OCI-LY1 (cell line): ENCODE results near the gene NLRC3.

Experiments used
- H2AFZ ChIP-seq: fragments of 200-600 bp; sonication (generic), shearing (Covaris generic); 2 replicates; pipeline ENCODE4 v1.6.0; 2014; ENCODE audit warnings: antibody characterized with exemption, mild to moderate bottlenecking, low read length
- H3F3A ChIP-seq: fragments of 200-600 bp; sonication (generic), shearing (Covaris generic); 2 replicates; pipeline ENCODE4 v1.6.0; 2014; ENCODE audit warnings: mild to moderate bottlenecking, antibody characterized with exemption, low read length, moderate library complexity; ENCODE audit not compliant: insufficient read depth
- H3K27ac ChIP-seq: fragments of 200-600 bp; sonication (generic); 2 replicates; pipeline ENCODE4 v1.5.1; 2014; ENCODE audit warnings: low read length, mixed run types, mild to moderate bottlenecking, low read depth; ENCODE audit not compliant: poor library complexity, severe bottlenecking
- H3K27me3 ChIP-seq: fragments of 200-600 bp; sonication (generic); 2 replicates; pipeline ENCODE4 v1.6.0; 2014; ENCODE audit warnings: antibody characterized with exemption, mild to moderate bottlenecking, low read length, moderate library complexity; ENCODE audit not compliant: insufficient read depth
- H3K36me3 ChIP-seq: fragments of 200-600 bp; sonication (generic); 2 replicates; pipeline ENCODE4 v1.6.1; 2014; ENCODE audit warnings: mild to moderate bottlenecking, antibody characterized with exemption, low read length, moderate library complexity, mixed read lengths; ENCODE audit not compliant: insufficient read depth
- H3K4me1 ChIP-seq: fragments of 200-600 bp; sonication (generic); 2 replicates; pipeline ENCODE4 v1.5.1; 2014; ENCODE audit warnings: mild to moderate bottlenecking, low read length, moderate library complexity; ENCODE audit not compliant: insufficient read depth, severe bottlenecking
- H3K4me2 ChIP-seq: fragments of 200-600 bp; sonication (generic), shearing (Covaris generic); 2 replicates; pipeline ENCODE4 v1.6.1; 2014; ENCODE audit warnings: low read length
- H3K4me3 ChIP-seq: fragments of 200-600 bp; sonication (generic); 2 replicates; pipeline ENCODE4 v1.5.1; 2014; ENCODE audit warnings: low read length, low read depth, mild to moderate bottlenecking, mixed read lengths; ENCODE audit not compliant: poor library complexity, severe bottlenecking
- H3K79me2 ChIP-seq: fragments of 200-600 bp; shearing (Covaris generic); 2 replicates; pipeline ENCODE4 v1.6.1; 2016; ENCODE audit warnings: mixed run types, low read length, mixed read lengths; ENCODE audit not compliant: insufficient read depth
- H3K9ac ChIP-seq: fragments of 200-600 bp; sonication (generic), shearing (Covaris generic); 2 replicates; pipeline ENCODE4 v1.6.1; 2014; ENCODE audit warnings: mild to moderate bottlenecking, low read length, mixed read lengths
- H3K9me2 ChIP-seq: fragments of 200-600 bp; sonication (generic), shearing (Covaris generic); 2 replicates; pipeline ENCODE4 v1.6.1; 2014; ENCODE audit warnings: low read depth, mild to moderate bottlenecking, low read length, mixed read lengths
- H3K9me3 ChIP-seq: fragments of 200-600 bp; shearing (Covaris generic); 2 replicates; pipeline ENCODE4 v1.6.1; 2014; ENCODE audit warnings: low read length, mixed read lengths
- H4K20me1 ChIP-seq: fragments of 200-600 bp; sonication (generic), shearing (Covaris generic); 2 replicates; pipeline ENCODE4 v1.6.0; 2016; ENCODE audit warnings: mild to moderate bottlenecking, low read length; ENCODE audit not compliant: insufficient read depth
- EZH2 ChIP-seq: fragments of 200-600 bp; sonication (generic), shearing (Covaris generic); IDR thresholded peaks from 2 replicates; pipeline ENCODE4 v1.8.0; 2017; ENCODE audit warnings: borderline replicate concordance, mixed run types, mild to moderate bottlenecking, antibody characterized with exemption, low read length, moderate library complexity, mixed read lengths
- TF ChIP-seq, protein P1 (sequence below): fragments of 200-600 bp; sonication (generic), shearing (Covaris generic); IDR thresholded peaks from 2 replicates; pipeline ENCODE4 v1.5.1; 2017; ENCODE audit warnings: mild to moderate bottlenecking, antibody characterized with exemption, low read length, moderate library complexity, mixed read lengths

NLRC3 gene

GRCh38 chr16:3569851-3570250 is 7.4 kb downstream of the NLRC3 start:
- Histone ChIP-seq H3K79me2 (0 out of 2 replicates have a peak, but pooled peaks cover 3% of the 10 kb centered on the region), H3K9me3 (no peaks in the 10 kb centered on the region; the same call in 1 of the 2 replicates)
- TF ChIP-seq EZH2 = no peak
- TF ChIP-seq, protein P1, sequence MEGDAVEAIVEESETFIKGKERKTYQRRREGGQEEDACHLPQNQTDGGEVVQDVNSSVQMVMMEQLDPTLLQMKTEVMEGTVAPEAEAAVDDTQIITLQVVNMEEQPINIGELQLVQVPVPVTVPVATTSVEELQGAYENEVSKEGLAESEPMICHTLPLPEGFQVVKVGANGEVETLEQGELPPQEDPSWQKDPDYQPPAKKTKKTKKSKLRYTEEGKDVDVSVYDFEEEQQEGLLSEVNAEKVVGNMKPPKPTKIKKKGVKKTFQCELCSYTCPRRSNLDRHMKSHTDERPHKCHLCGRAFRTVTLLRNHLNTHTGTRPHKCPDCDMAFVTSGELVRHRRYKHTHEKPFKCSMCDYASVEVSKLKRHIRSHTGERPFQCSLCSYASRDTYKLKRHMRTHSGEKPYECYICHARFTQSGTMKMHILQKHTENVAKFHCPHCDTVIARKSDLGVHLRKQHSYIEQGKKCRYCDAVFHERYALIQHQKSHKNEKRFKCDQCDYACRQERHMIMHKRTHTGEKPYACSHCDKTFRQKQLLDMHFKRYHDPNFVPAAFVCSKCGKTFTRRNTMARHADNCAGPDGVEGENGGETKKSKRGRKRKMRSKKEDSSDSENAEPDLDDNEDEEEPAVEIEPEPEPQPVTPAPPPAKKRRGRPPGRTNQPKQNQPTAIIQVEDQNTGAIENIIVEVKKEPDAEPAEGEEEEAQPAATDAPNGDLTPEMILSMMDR = no peak

GRCh38 chr16:3566990-3567389 is 10.2 kb downstream of the NLRC3 start:
- Histone ChIP-seq H2AFZ (no peak overlapping the region), H3K9me3 (no peaks in the 10 kb centered on the region; the same call in 1 of the 2 replicates), H3K9ac (no peak overlapping the region), H3K79me2 (0 out of 2 replicates have a peak, but pooled peaks cover 3% of the 10 kb centered on the region), H3K27ac (no peak overlapping the region), H3K9me2 (no peaks in the 10 kb centered on the region), H3K4me2 (no peak overlapping the region), H4K20me1 (no peaks in the 10 kb centered on the region), H3F3A (no peaks in the 10 kb centered on the region), H3K27me3 (no peaks in the 10 kb centered on the region), H3K36me3 (peaks cover 15% of the 10 kb centered on the region), H3K4me1 (no peaks in the 10 kb centered on the region), H3K4me3 (no peak overlapping the region)
- TF ChIP-seq, protein P1 = no peak
- TF ChIP-seq EZH2 = no peak

More at GRCh38 chr16:3569851-3570250, 7.4 kb downstream of the NLRC3 start:
- Histone ChIP-seq H3K9me2 (no peaks in the 10 kb centered on the region), H4K20me1 (no peaks in the 10 kb centered on the region), H3K27me3 (no peaks in the 10 kb centered on the region), H3F3A (no peaks in the 10 kb centered on the region), H3K36me3 (peaks cover 14% of the 10 kb centered on the region), H3K4me3 (no peak overlapping the region), H3K4me2 (no peak overlapping the region), H3K27ac (no peak overlapping the region), H3K4me1 (peaks cover under 1% of the 10 kb centered on the region), H2AFZ (no peak overlapping the region), H3K9ac (no peak overlapping the region)

DNA sequence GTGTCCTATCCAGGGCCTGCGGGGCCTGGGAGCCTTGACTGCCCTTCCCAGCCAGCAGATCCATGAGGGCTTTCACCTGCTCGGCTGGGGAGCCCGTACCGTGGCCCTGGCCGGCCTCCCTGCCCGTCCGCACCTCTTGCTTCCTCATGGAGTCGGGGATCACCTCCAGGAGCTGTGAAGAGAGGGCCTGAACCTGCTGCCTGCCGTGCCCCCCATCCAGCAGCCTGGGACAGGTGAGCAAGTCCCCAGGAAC is 12.4 kb downstream of the NLRC3 start:
- H3F3A ChIP-seq = no peaks in the 10 kb centered on the region
- H3K4me3 ChIP-seq = no peak overlapping the region
- H3K4me2 ChIP-seq = no peak overlapping the region
- no peaks in the 10 kb centered on the region for H3K27me3 ChIP-seq
- peaks cover 17% of the 10 kb centered on the region; the same call in 1 of the 2 replicates for H3K36me3 ChIP-seq
- no peaks in the 10 kb centered on the region for H3K9me3 ChIP-seq
- H4K20me1 ChIP-seq = no peaks in the 10 kb centered on the region
- no peak overlapping the region for H3K9ac ChIP-seq
- H3K9me2 ChIP-seq = no peaks in the 10 kb centered on the region
- no peaks in the 10 kb centered on the region for H3K79me2 ChIP-seq
- TF ChIP-seq, protein P1 = no peak
- no peak for TF ChIP-seq EZH2
- H3K4me1 ChIP-seq = no peaks in the 10 kb centered on the region
- H3K27ac ChIP-seq = no peak overlapping the region
- H2AFZ ChIP-seq = no peak overlapping the region
